Left lung (tissue), 10 donors: ENCODE data around the gene FKBP5. TPM values are rescaled to one million over a fixed set of nuclear protein-coding genes. Genes with fewer than 3 reads are reported as not detected.

Experiments
- ATAC-seq: fragments of 200-7000 bp; cut with Tn5 transposase; one replicate; pipeline ENCODE4 v1.9.1; 2020; ENCODE audit warnings: moderate library complexity
- DNase-seq, 4 donors: peaks; one replicate each; pipeline ENCODE4 v3.0.0-alpha.2; 2013 to 2020
- H3K27ac ChIP-seq, 2 donors: fragments of 200-600 bp; sonication (generic) in 1 of 2; one replicate each; pipeline versions ENCODE4 v1.5.0 to v1.8.0; 2020 to 2021
- H3K27me3 ChIP-seq, 2 donors: fragments of 200-600 bp; sonication (generic) in 1 of 2; one replicate each; pipeline versions ENCODE4 v1.5.0 to v1.8.0; 2020 to 2021
- H3K36me3 ChIP-seq, 2 donors: fragments of 200-600 bp; sonication (generic) in 1 of 2; one replicate each; pipeline versions ENCODE4 v1.5.0 to v1.8.0; 2020 to 2021
- H3K4me1 ChIP-seq, 2 donors: fragments of 200-600 bp; one replicate each; pipeline ENCODE4 v1.8.0; 2021
- H3K4me3 ChIP-seq, 2 donors: fragments of 200-600 bp; sonication (generic) in 1 of 2; one replicate each; pipeline versions ENCODE4 v1.5.0 to v1.8.0; 2020 to 2021; ENCODE audit warnings: mild to moderate bottlenecking in 1 of 2
- H3K9me3 ChIP-seq, 2 donors: fragments of 200-600 bp; sonication (generic) in 1 of 2; one replicate each; pipeline versions ENCODE4 v1.5.0 to v1.8.0; 2020 to 2021
- CTCF ChIP-seq, 2 donors: fragments of 200-600 bp; sonication (generic) in 1 of 2; IDR thresholded peaks; one replicate each; pipeline versions ENCODE4 v1.5.0 to v1.8.0; 2021; ENCODE audit warnings: antibody characterized with exemption in 2 of 2
- intact Hi-C, 2 donors: fragments of 100-400 bp; cut with DNase I; formaldehyde crosslinking; loops; one replicate each; pipeline versions ENCODE4 v1.11.2 to v1.14.2; 2022
- microRNA-seq, 2 donors: library from miRNA; unstranded; fragments of <30 nt; microRNA quantifications; one replicate each; pipeline ENCODE4, GENCODE V29; 2019
- polyA plus RNA-seq, 6 donors: library from polyadenylated mRNA; unstranded; fragments of 120-200 nt; gene quantifications; one replicate each; pipeline ENCODE4 v1.2.1, GENCODE V29; 2013; ENCODE audit not compliant: insufficient read length in 6 of 6
- total RNA-seq, 2 donors: library from RNA; stranded (reverse); fragmentation: NEBNext Ultra II Directional; extraction: Animal tissue kit (Norgen Biotek cat#: 25700); gene quantifications; one replicate each; pipeline ENCODE4 v1.2.1, GENCODE V29; 2021
- donor health status: DM: no; HTN: yes; CAD: no.
- donor health status: DM: no; HTN: no; CAD: no.

The FKBP5 gene
- total and polyA plus RNA-seq, 8 donors = 15.6 to 139 (median 18.8) TPM

- H3K4me3 ChIP-seq = no peak overlapping the region
- DNase-seq (no peak), ATAC-seq (no peak)
- no peak for TF ChIP-seq CTCF (IDR thresholded peaks at IDR 0.05)
- intact Hi-C loops = no loop called here
- no peak overlapping the region for H3K27ac ChIP-seq
- H3K4me1 ChIP-seq = peaks cover 7 to 11% of the 10 kb centered on the region in 2 donors
- no peaks in the 10 kb centered on the region for H3K27me3 ChIP-seq
- no peaks in the 10 kb centered on the region for H3K9me3 ChIP-seq
- H3K36me3 ChIP-seq = no peaks in the 10 kb centered on the region
Observed at GRCh38 chr6:35524380-35525020, 164.2 kb downstream of the FKBP5 start.

Small RNA genes lying within 50 kb of the gene (microRNA-seq; reads per million reads assigned to microRNA genes)
- gene MIR5690 = 5.2 to 6.4 reads per million in 2 donors

Other genes starting within 250 kb of the FKBP5 start
- gene FANCE, start 236.6 kb downstream of the FKBP5 start, total RNA-seq = 1 to 10 TPM; 5.4 to 7.9 TPM
- 10 to 100 TPM; 10.5 to 13.7 (median 12.0) TPM for gene FANCE, start 236.6 kb downstream of the FKBP5 start, polyA plus RNA-seq
- 1,000 to 10,000 TPM in 1 of 2 donors, 100 to 1,000 TPM in 1; 858 to 1,030 TPM for gene RPL10A, start 220.5 kb downstream of the FKBP5 start, total RNA-seq
- 1,000 to 10,000 TPM; 2,223 to 2,634 (median 2,506) TPM for gene RPL10A, start 220.5 kb downstream of the FKBP5 start, polyA plus RNA-seq
- 10 to 100 TPM; 18.1 to 22.4 TPM for gene TEAD3, start 191.8 kb downstream of the FKBP5 start, total RNA-seq
- gene TEAD3, start 191.8 kb downstream of the FKBP5 start, polyA plus RNA-seq = 10 to 100 TPM; 37.4 to 54.4 (median 48.0) TPM
- gene TULP1, start 176.0 kb downstream of the FKBP5 start, total RNA-seq = not detected
- gene TULP1, start 176.0 kb downstream of the FKBP5 start, polyA plus RNA-seq = 10 to 100 TPM in 1 of 6 donors, 1 to 10 TPM in 5; 5.4 to 11.9 (median 7.7) TPM
- under 1 TPM; 0.45 to 0.90 TPM for gene ARMC12, start 48.1 kb upstream of the FKBP5 start, total RNA-seq
- gene ARMC12, start 48.1 kb upstream of the FKBP5 start, polyA plus RNA-seq = 1 to 10 TPM in 1 of 6 donors, under 1 TPM in 5; 0.53 to 1.7 (median 0.86) TPM
- not detected for gene CLPSL2, start 87.7 kb upstream of the FKBP5 start, total RNA-seq
- gene CLPSL2, start 87.7 kb upstream of the FKBP5 start, polyA plus RNA-seq = not detected
- not detected for gene CLPSL1, start 92.1 kb upstream of the FKBP5 start, total RNA-seq
- not detected for gene CLPSL1, start 92.1 kb upstream of the FKBP5 start, polyA plus RNA-seq
- not detected for gene CLPS, start 108.4 kb upstream of the FKBP5 start, total RNA-seq
- not detected for gene CLPS, start 108.4 kb upstream of the FKBP5 start, polyA plus RNA-seq
- gene LHFPL5, start 116.4 kb upstream of the FKBP5 start, total RNA-seq = not detected
- gene LHFPL5, start 116.4 kb upstream of the FKBP5 start, polyA plus RNA-seq = not detected
- gene SRPK1, start 232.2 kb upstream of the FKBP5 start, total RNA-seq = 10 to 100 TPM; 34.9 to 47.0 TPM
- 10 to 100 TPM; 34.1 to 41.6 (median 39.5) TPM for gene SRPK1, start 232.2 kb upstream of the FKBP5 start, polyA plus RNA-seq